Activated T-helper 17 cell treated with anti-CD3 and anti-CD28 coated beads, Interleukin-2, amount 50 U/mL, for 72 hours (primary cell): ENCODE measurements around the gene NR2F6. TPM values are rescaled to one million over a fixed set of nuclear protein-coding genes. Genes with fewer than 3 reads are reported as not detected.

Experiments used
- ATAC-seq: fragments of 150-1000 bp; cut with Tn5 transposase; replicated peaks from 2 replicates; pipeline ENCODE4 v1.10.0; 2021; ENCODE audit warnings: mild to moderate bottlenecking, moderate library complexity
- H3K27ac Mint-ChIP-seq: one replicate; pipeline ENCODE4 v1.8.0; 2022; ENCODE audit warnings: mixed read lengths
- H3K27me3 Mint-ChIP-seq: one replicate; pipeline ENCODE4 v1.8.0; 2022; ENCODE audit warnings: mixed read lengths
- H3K36me3 Mint-ChIP-seq: one replicate; pipeline ENCODE4 v1.8.0; 2022; ENCODE audit warnings: low read depth, mild to moderate bottlenecking, mixed read lengths
- H3K4me1 Mint-ChIP-seq: one replicate; pipeline ENCODE4 v1.8.0; 2022; ENCODE audit warnings: mixed read lengths
- H3K4me3 Mint-ChIP-seq: one replicate; pipeline ENCODE4 v1.8.0; 2022; ENCODE audit warnings: mild to moderate bottlenecking, mixed read lengths
- H3K9me3 Mint-ChIP-seq: one replicate; pipeline ENCODE4 v1.8.0; 2022; ENCODE audit warnings: mixed read lengths
- total RNA-seq, 2 donors: library from RNA; stranded (reverse); gene quantifications; one replicate each; pipeline ENCODE4 v1.2.3, GENCODE V29; 2022

The NR2F6 gene
- total RNA-seq, 2 donors from 2014 or later, result 6.8 to 9.2 TPM

GRCh38 chr19:17216058-17216670 lies 29.6 kb downstream of the NR2F6 start:
- Mint-ChIP-seq H3K4me3 (peak overlapping the region; percentile 86), H3K36me3 (peaks cover 61% of the 10 kb centered on the region), H3K27ac (peak overlapping the region; percentile 95), H3K9me3 (no peaks in the 10 kb centered on the region), H3K27me3 (no peaks in the 10 kb centered on the region), H3K4me1 (peaks cover 5% of the 10 kb centered on the region)
- no peak for ATAC-seq

- Mint-ChIP-seq H3K9me3 (no peaks in the 10 kb centered on the region), H3K36me3 (peaks cover 66% of the 10 kb centered on the region), H3K4me3 (peak within 1 kb of the TSS; percentile 86), H3K4me1 (peaks cover 5% of the 10 kb centered on the region), H3K27ac (peak within 1 kb of the TSS; percentile 95), H3K27me3 (no peaks in the 10 kb centered on the region)
- peak; percentile 98 for ATAC-seq
Observed at GRCh38 chr19:17215127-17215971, 30.4 kb downstream of the NR2F6 start, which contains the start of gene USE1. Gene USE1 (plus strand): TSS chr19:17215357. CDS start chr19:17215406, 49 bp downstream.

DNA sequence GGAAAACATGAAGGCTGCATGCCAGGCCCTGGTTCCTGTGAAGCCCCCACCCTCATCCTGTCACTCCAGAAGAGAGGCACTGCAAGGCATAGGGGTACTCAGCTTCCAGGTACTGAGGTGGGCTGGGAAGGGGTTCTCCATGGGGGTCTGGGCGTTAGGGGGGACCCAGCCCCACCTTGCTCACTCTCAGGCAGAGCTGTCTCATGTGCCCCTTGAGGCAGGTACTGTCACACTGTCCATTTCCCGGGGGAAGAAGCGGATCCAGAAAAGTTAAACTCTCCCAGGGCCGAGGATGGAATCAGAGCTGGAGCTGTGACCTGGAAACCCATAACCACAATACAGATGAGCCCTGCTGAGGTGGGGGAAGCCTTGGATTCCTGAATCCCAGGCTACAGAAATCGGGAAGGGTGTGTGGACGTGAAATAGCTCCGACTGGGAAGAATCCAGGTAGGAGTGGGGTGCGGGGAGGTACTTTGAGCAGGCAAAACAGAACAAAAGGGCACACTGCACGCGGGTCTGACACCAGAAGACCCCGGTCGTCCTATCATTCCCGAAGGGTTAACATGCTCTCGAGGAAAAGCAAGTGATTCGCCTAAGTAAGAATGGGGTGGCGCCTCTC lies 31.1 kb downstream of the NR2F6 start:
- Mint-ChIP-seq H3K27me3 (no peaks in the 10 kb centered on the region), H3K9me3 (no peaks in the 10 kb centered on the region), H3K4me3 (peak overlapping the region; percentile 86), H3K4me1 (peaks cover 5% of the 10 kb centered on the region), H3K36me3 (peaks cover 73% of the 10 kb centered on the region), H3K27ac (peak overlapping the region; percentile 95)
- ATAC-seq, result no peak

DNA sequence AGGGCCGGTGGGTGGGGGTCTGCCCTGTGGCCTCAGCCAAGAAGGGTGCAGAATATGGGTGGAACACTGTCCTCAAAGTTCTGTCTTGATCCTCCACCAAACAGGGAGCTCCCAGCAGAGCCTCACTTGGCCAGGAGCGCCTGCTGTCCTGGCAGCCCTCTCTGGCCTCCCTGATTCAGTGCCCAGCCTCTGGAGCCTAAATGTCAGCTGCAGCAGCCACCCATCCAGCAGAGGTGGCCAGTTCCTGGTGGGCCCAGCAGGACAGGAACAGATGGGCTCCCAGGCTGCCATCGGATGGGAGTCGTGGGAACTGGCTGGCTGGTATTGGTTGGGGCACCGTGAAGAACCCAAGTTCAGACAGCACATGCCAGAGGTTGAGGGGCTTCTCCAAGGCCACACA lies 32.4 kb downstream of the NR2F6 start:
- H3K4me3 Mint-ChIP-seq, result no peak overlapping the region
- H3K4me1 Mint-ChIP-seq, result peaks cover 8% of the 10 kb centered on the region
- H3K27ac Mint-ChIP-seq, result no peak overlapping the region
- no peaks in the 10 kb centered on the region for H3K9me3 Mint-ChIP-seq
- H3K27me3 Mint-ChIP-seq, result no peaks in the 10 kb centered on the region
- peaks cover 75% of the 10 kb centered on the region for H3K36me3 Mint-ChIP-seq
- ATAC-seq, result no peak

DNA sequence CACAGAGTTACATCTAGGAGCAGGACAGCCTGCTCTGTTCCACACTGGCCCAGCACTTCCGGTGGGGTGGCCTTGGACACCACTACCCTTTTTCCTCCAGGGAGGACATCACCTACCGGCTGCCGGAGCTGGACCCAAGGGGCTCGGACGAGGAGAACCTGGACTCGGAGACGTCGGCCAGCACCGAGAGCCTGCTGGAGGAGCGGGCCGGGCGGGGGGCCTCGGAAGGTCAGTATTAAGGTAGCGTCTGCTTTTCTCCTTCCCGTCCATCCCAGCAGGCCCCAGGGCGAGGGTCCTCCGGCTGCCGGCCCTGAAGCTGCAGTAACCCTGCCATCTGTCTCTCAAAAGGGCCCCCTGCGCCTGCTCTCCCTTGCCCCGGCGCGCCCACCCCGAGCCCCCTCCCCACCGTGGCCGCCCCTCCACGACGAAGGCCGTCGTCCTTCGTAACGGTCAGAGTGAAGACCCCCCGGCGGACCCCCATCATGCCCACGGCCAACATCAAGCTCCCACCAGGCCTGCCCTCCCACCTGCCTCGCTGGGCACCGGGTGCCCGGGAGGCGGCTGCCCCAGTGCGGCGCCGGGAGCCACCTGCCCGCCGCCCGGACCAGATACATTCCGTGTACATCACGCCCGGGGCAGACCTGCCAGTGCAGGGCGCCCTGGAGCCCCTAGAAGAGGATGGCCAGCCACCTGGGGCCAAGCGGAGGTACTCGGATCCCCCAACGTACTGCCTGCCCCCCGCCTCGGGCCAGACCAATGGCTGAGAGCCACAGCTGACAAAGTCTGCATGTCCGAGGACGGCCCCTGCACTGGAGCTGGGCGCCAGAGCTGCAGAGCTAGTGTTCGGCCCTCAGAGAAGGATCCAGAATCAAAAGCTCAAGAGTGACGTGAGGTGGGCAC lies 33.9 kb downstream of the NR2F6 start:
- no peaks in the 10 kb centered on the region for H3K27me3 Mint-ChIP-seq
- H3K9me3 Mint-ChIP-seq, result no peaks in the 10 kb centered on the region
- H3K36me3 Mint-ChIP-seq, result peaks cover 67% of the 10 kb centered on the region
- H3K27ac Mint-ChIP-seq, result no peak overlapping the region
- H3K4me1 Mint-ChIP-seq, result peaks cover 8% of the 10 kb centered on the region
- no peak overlapping the region for H3K4me3 Mint-ChIP-seq
- ATAC-seq, result no peak

- H3K4me3 Mint-ChIP-seq, result no peak overlapping the region
- H3K27ac Mint-ChIP-seq, result no peak overlapping the region
- H3K36me3 Mint-ChIP-seq, result peaks cover 58% of the 10 kb centered on the region
- H3K4me1 Mint-ChIP-seq, result peaks cover 8% of the 10 kb centered on the region
- H3K27me3 Mint-ChIP-seq, result no peaks in the 10 kb centered on the region
- no peaks in the 10 kb centered on the region for H3K9me3 Mint-ChIP-seq
- no peak for ATAC-seq
Observed at GRCh38 chr19:17210296-17210695, 35.4 kb downstream of the NR2F6 start.

DNA sequence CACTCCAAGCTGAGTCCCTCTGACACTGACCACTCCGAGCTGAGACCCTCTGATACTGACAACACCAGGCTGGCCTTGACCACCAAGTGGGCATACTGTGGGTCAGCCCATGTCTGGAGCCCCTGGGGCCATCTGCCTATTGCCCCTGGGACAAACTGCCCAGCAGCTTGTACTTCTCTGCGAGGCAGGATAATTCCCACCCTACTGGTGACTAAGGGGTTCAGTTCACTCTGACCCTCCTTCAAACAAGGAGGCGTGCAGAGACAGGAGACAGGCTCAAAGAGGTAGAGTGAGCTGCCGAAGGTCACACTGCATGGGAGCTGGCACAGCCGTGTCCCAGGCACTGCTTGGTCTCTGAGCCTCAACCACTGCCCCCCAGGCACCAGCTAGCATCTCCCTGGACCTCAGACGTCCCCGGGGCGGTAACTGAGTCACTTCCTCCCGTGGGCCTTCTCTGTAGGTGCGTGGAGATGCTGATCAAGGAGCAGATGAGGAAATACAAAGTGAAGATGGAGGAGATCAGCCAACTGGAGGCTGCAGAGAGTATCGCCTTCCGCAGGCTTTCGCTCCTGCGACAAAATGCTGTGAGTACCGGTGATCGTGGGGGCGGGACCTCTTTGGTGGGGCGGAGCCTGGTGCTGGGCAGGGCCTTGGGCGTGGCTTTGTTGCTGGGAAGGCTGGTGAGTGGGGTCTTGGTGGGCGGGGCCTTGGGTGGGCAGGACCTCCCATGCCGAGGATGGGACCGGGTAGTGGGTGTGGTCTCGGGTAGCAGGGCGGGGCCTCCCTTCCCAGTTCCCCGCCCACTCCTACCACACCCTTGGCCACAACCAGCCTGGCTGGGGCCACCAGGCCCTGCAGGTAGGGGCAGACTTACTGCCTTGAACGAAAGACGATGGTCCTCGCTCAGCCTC lies 36.3 kb downstream of the NR2F6 start:
- H3K36me3 Mint-ChIP-seq, result peaks cover 62% of the 10 kb centered on the region

GRCh38 chr19:17206736-17207581 lies 38.8 kb downstream of the NR2F6 start:
- peaks cover 8% of the 10 kb centered on the region for H3K4me1 Mint-ChIP-seq
- H3K9me3 Mint-ChIP-seq, result no peaks in the 10 kb centered on the region
- H3K36me3 Mint-ChIP-seq, result peaks cover 70% of the 10 kb centered on the region
- no peak for ATAC-seq
- H3K27ac Mint-ChIP-seq, result no peak overlapping the region
- H3K27me3 Mint-ChIP-seq, result no peaks in the 10 kb centered on the region
- no peak overlapping the region for H3K4me3 Mint-ChIP-seq

More for the DNA sequence above, 36.3 kb downstream of the NR2F6 start:
- Mint-ChIP-seq H3K27me3 (no peaks in the 10 kb centered on the region), H3K4me3 (no peak overlapping the region), H3K27ac (peak overlapping the region; percentile 77), H3K4me1 (peaks cover 8% of the 10 kb centered on the region), H3K9me3 (no peaks in the 10 kb centered on the region)
- peak; percentile 46 for ATAC-seq

DNA sequence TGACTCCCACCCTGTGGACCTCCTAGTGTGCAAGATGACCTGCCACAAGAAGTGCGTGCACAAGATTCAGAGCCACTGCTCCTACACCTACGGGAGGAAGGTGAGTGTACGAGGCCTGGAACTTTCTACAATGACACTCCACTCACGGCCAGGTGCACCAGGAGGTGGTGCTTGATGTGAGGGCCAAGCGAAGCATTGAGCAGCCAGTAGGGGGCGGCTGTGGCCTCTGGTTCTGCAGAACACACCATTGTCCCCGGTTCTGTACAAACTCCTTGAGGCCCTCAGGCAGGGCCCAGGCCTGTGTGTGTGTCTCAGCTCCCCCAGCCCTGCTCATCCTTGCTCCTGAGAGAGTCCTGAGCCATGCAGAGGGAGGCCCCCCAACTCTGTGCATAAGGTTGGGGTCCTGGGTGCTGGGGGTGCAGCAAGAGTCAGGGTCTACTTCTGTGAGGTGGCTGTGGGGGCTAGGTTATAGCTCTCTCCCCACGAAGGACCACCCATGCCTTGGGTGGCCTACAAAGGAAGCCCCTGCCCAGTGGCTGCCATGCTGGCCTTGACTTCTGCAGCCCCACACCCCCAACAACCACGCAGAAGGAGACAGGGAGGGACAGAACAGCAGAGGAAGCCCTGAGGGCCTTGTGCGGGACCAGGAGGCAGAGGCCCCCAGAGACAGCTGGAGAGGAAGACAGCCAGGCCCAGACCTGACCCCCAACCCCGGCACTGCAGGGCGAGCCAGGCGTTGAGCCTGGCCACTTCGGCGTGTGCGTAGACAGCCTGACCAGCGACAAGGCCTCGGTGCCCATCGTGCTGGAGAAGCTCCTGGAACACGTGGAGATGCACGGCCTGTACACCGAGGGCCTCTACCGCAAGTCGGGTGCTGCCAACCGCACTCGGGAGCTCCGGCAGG lies 40.2 kb downstream of the NR2F6 start:
- no peak overlapping the region for H3K27ac Mint-ChIP-seq
- ATAC-seq, result peak; percentile 67
- peaks cover 77% of the 10 kb centered on the region for H3K36me3 Mint-ChIP-seq
- no peaks in the 10 kb centered on the region for H3K9me3 Mint-ChIP-seq
- H3K4me1 Mint-ChIP-seq, result peaks cover 8% of the 10 kb centered on the region
- H3K27me3 Mint-ChIP-seq, result no peaks in the 10 kb centered on the region
- H3K4me3 Mint-ChIP-seq, result no peak overlapping the region

GRCh38 chr19:17202713-17203112 lies 43.0 kb downstream of the NR2F6 start:
- Mint-ChIP-seq H3K4me3 (no peak overlapping the region), H3K36me3 (peaks cover 82% of the 10 kb centered on the region), H3K27me3 (no peaks in the 10 kb centered on the region), H3K9me3 (no peaks in the 10 kb centered on the region), H3K4me1 (no peaks in the 10 kb centered on the region), H3K27ac (no peak overlapping the region)
- ATAC-seq, result no peak

GRCh38 chr19:17202249-17202648 lies 43.5 kb downstream of the NR2F6 start:
- Mint-ChIP-seq H3K4me3 (no peak overlapping the region), H3K9me3 (no peaks in the 10 kb centered on the region), H3K27ac (no peak overlapping the region), H3K36me3 (peaks cover 85% of the 10 kb centered on the region), H3K27me3 (no peaks in the 10 kb centered on the region), H3K4me1 (no peaks in the 10 kb centered on the region)
- peak; percentile 47 for ATAC-seq
